Measurements from ENCODE around the gene SCN10A.

GRCh38 chr3:38648659-38649499 is 167.1 kb downstream of the SCN10A start:
- TF ChIP-seq CTCF (IDR thresholded peaks at IDR 0.05) (no peak), ZFX (IDR thresholded peaks at IDR 0.05; ENCODE audit: borderline replicate concordance) (no peak)

Measured in 22Rv1 (cell line).